Endothelial cell of umbilical vein (primary cell): ENCODE data around the gene EARS2. TPM values are rescaled to one million over a fixed set of nuclear protein-coding genes. Genes with fewer than 3 reads are reported as not detected.

ENCODE experiments used
- BruUV-seq: library from RNA; stranded (reverse); fragments of 400-500 nt; replicated peaks from 2 replicates; lab custom pipeline; 2021; lab: Mats Ljungman, UMichigan
- CTCF ChIA-PET: fragments of 300-600, 350-600 bp; sonication (Branson Sonifier 250); formaldehyde crosslinking; loops from one replicate; lab custom pipeline; 2021; ENCODE audit warnings: antibody characterized with exemption, inconsistent platforms; lab: Charles Lee
- POLR2A ChIA-PET: fragments of 300-600, 350-600 bp; sonication (Branson Sonifier 250); formaldehyde crosslinking; loops from one replicate; lab custom pipeline; 2021; ENCODE audit warnings: antibody characterized with exemption, inconsistent platforms; lab: Charles Lee
- DNase-seq: peaks from one replicate; pipeline ENCODE4 v3.0.0-alpha.2; 2011; ENCODE audit warnings: low read depth, low spot score
- FAIRE-seq: peaks from 2 replicates; lab custom pipeline; 2011; peaks lifted over from hg19 to GRCh38; lab: Jason Lieb, UNC
- H2AFZ ChIP-seq: 2 replicates; pipeline ENCODE4 v1.6.0; 2012; ENCODE audit warnings: low read depth, low read length, control low read depth, inconsistent platforms
- H3K27ac ChIP-seq: 2 replicates; pipeline ENCODE4 v1.5.1; 2011; ENCODE audit warnings: low read depth, mild to moderate bottlenecking, control low read depth, low read length, moderate library complexity; ENCODE audit not compliant: insufficient read depth
- H3K27me3 ChIP-seq, 2 experiments: 2 replicates each; pipeline versions ENCODE4 v1.6.0 to v1.6.1; 2011; ENCODE audit warnings: low read length in 2 of 2, mixed read lengths in 1 of 2; ENCODE audit not compliant: control insufficient read depth in 2 of 2, insufficient read depth in 2 of 2
- H3K36me3 ChIP-seq, 2 experiments: 2 replicates in 1 of 2; 3 replicates in 1 of 2; pipeline ENCODE4 v1.5.1; 2011; ENCODE audit warnings: low read length in 2 of 2, mild to moderate bottlenecking in 1 of 2, moderate library complexity in 1 of 2; ENCODE audit not compliant: control insufficient read depth in 2 of 2, insufficient read depth in 2 of 2; ENCODE audit errors: extremely low read depth in 1 of 2
- H3K4me1 ChIP-seq: 3 replicates; pipeline ENCODE4 v1.5.1; 2011; ENCODE audit warnings: mild to moderate bottlenecking, low read length; ENCODE audit not compliant: control insufficient read depth, insufficient read depth; ENCODE audit errors: extremely low read depth
- H3K4me2 ChIP-seq: 2 replicates; pipeline ENCODE4 v1.6.1; 2011; ENCODE audit warnings: low read length, control low read depth, mixed read lengths; ENCODE audit not compliant: insufficient read depth
- H3K4me3 ChIP-seq, 3 experiments: fragments of 200-600 bp in 1 of 3; sonication (generic), shearing (Covaris generic) in 1 of 3; replicated peaks in 1 of 3; 2 replicates each; pipeline ENCODE4 v1.5.1; 2011 to 2016; ENCODE audit warnings: control low read depth in 3 of 3, low read length in 3 of 3, mild to moderate bottlenecking in 2 of 3, inconsistent platforms in 1 of 3, low read depth in 1 of 3, moderate library complexity in 1 of 3; ENCODE audit not compliant: insufficient read depth in 1 of 3
- H3K79me2 ChIP-seq: 2 replicates; pipeline ENCODE4 v1.6.0; 2012; ENCODE audit warnings: low read length, inconsistent platforms; ENCODE audit not compliant: control insufficient read depth, insufficient read depth
- H3K9ac ChIP-seq: replicated peaks from 2 replicates; pipeline ENCODE3; 2011; ENCODE audit warnings: low read length, control low read depth; ENCODE audit not compliant: insufficient read depth; ENCODE audit errors: extremely low read depth
- H3K9me1 ChIP-seq: replicated peaks from 3 replicates; pipeline ENCODE4 v1.6.0; 2011; ENCODE audit warnings: mild to moderate bottlenecking, low read length; ENCODE audit not compliant: control insufficient read depth, insufficient read depth; ENCODE audit errors: extremely low read depth
- H3K9me3 ChIP-seq: replicated peaks from 2 replicates; pipeline ENCODE4 v1.5.1; 2012; ENCODE audit warnings: low read length, inconsistent platforms; ENCODE audit not compliant: control insufficient read depth, insufficient read depth
- H4K20me1 ChIP-seq: replicated peaks from 2 replicates; pipeline ENCODE3; 2011; ENCODE audit warnings: mild to moderate bottlenecking, low read length; ENCODE audit not compliant: control insufficient read depth, insufficient read depth; ENCODE audit errors: extremely low read depth
- EZH2 ChIP-seq: IDR thresholded peaks from 2 replicates; pipeline ENCODE4 v1.6.1; 2012; ENCODE audit warnings: borderline replicate concordance, low read depth, mild to moderate bottlenecking, moderate library complexity, low read length, inconsistent platforms; ENCODE audit not compliant: severe bottlenecking
- FOS ChIP-seq: IDR thresholded peaks from 2 replicates; pipeline ENCODE4 v1.6.1; 2011; ENCODE audit warnings: mild to moderate bottlenecking, low read length, moderate library complexity, borderline replicate concordance; ENCODE audit not compliant: insufficient read depth
- GATA2 ChIP-seq: IDR thresholded peaks from 2 replicates; pipeline ENCODE4 v1.7.0; 2011; ENCODE audit warnings: low read depth, mild to moderate bottlenecking, moderate library complexity, mixed read lengths, low read length; ENCODE audit not compliant: insufficient read length, insufficient read depth
- JUN ChIP-seq: IDR thresholded peaks from 2 replicates; pipeline ENCODE4 v1.6.1; 2011; ENCODE audit warnings: borderline replicate concordance, low read depth; ENCODE audit not compliant: insufficient read length, insufficient read depth
- MAX ChIP-seq: IDR thresholded peaks from 2 replicates; pipeline ENCODE4 v1.6.1; 2011; ENCODE audit not compliant: insufficient read depth, insufficient read length
- MYC ChIP-seq: IDR thresholded peaks from one replicate; pipeline ENCODE4 v1.6.1; 2011; ENCODE audit warnings: mild to moderate bottlenecking, low read depth, low read length
- POLR2A ChIP-seq: IDR thresholded peaks from 2 replicates; pipeline ENCODE4 v1.6.1; 2012; ENCODE audit warnings: low read depth, mild to moderate bottlenecking, control low read depth, low read length
- POLR2AphosphoS5 ChIP-seq: IDR thresholded peaks from 2 replicates; pipeline ENCODE4 v1.6.1; 2012; ENCODE audit warnings: low read depth, mild to moderate bottlenecking, control low read depth, low read length, moderate library complexity; ENCODE audit not compliant: insufficient read depth
- dilution Hi-C: fragments of 300-500 bp; cut with MboI; formaldehyde crosslinking; loops from one replicate; pipeline ENCODE4 v1.15.0; 2019; ENCODE audit warnings: low sequenced_read_pairs; ENCODE audit not compliant: extremely low pct_ligation_motif_present
- intact Hi-C: fragments of 100-400 bp; cut with micrococcal nuclease; formaldehyde crosslinking; loops from one replicate; pipeline ENCODE4 v1.10.0; 2022
- polyA plus RNA-seq, 4 experiments: library from polyadenylated mRNA; depleted of rRNA in 3 of 4; stranded (reverse) in 3 of 4; unstranded in 1 of 4; fragments of >200 nt; gene quantifications; 2 replicates each; pipeline versions ENCODE4 v1.2.1 to v1.2.3, GENCODE V29; 2011 to 2012; ENCODE audit warnings: missing spikeins in 1 of 4
- total RNA-seq: library from RNA; stranded (reverse); gene quantifications from 2 replicates; pipeline ENCODE4 v1.2.3, GENCODE V29; 2021
- TF ChIP-seq, protein P1 (sequence below), 2 donors: IDR thresholded peaks; 1 replicate in 1 of 2; 2 replicates in 1 of 2; pipeline ENCODE4 v1.5.1; 2011; ENCODE audit warnings: low read length in 2 of 2, mild to moderate bottlenecking in 2 of 2, moderate library complexity in 2 of 2, control low read depth in 1 of 2, inconsistent platforms in 1 of 2, low read depth in 1 of 2; ENCODE audit not compliant: insufficient read depth in 1 of 2; ENCODE audit errors: extremely low read depth in 1 of 2

EARS2 gene
- total and polyA plus RNA-seq, 2 donors (not counting 3 experiments of a cell fraction or from before 2014, with no cell fraction given): 14.7 to 21.6 TPM

DNA sequence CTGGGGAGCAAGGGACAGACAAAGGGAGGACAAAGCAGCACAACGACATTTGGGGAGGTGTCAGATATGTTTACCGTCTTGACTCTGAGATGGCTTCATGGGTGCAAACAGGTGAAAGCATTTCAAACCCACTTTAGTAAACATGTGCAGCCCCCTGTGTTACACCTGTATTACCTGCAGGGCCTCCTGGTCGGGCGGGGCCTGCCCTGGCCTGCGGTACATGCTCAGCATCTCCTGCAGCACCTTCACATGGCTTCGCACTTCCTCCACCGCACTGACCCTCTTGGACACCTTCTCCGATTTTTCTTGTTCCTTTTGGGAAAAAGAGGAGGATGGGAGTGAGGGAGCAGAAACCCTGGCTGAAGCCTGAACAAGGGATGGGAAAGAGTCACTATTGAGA is 71.3 kb downstream of the EARS2 start:
- Histone ChIP-seq H3K27me3 (no peaks in the 10 kb centered on the region), H2AFZ (no peak overlapping the region), H3K9me3 (no peaks in the 10 kb centered on the region), H3K9ac (no peak overlapping the region), H3K4me3 (no peak overlapping the region), H3K36me3 (peaks cover 9 to 42% of the 10 kb centered on the region in 2 experiments), H3K27ac (no peak overlapping the region), H3K79me2 (no peaks in the 10 kb centered on the region), H3K4me2 (no peak overlapping the region), H3K9me1 (no peaks in the 10 kb centered on the region), H4K20me1 (no peaks in the 10 kb centered on the region), H3K4me1 (no peaks in the 10 kb centered on the region)
- FAIRE-seq (no peak), DNase-seq (no peak)
- ChIA-PET POLR2A (no interaction called here), CTCF (no interaction called here)
- BruUV-seq: no TSS peak
- intact Hi-C loops (no loop called here), dilution Hi-C loops (no loop called here)
- TF ChIP-seq GATA2: no peak

GRCh38 chr16:23485257-23485614 is 71.9 kb downstream of the EARS2 start:
- Histone ChIP-seq H3K9me1 (no peaks in the 10 kb centered on the region), H2AFZ (no peak overlapping the region), H3K4me1 (no peaks in the 10 kb centered on the region), H3K36me3 (peaks cover 13 to 46% of the 10 kb centered on the region in 2 experiments), H3K9me3 (no peaks in the 10 kb centered on the region), H3K4me3 (no peak overlapping the region), H3K79me2 (no peaks in the 10 kb centered on the region), H3K27me3 (no peaks in the 10 kb centered on the region), H3K27ac (no peak overlapping the region), H3K4me2 (no peak overlapping the region), H4K20me1 (no peaks in the 10 kb centered on the region), H3K9ac (no peak overlapping the region)
- CTCF ChIA-PET: no interaction called here
- dilution Hi-C loops (no loop called here), intact Hi-C loops (no loop called here)
- no peak for DNase-seq
- no TSS peak for BruUV-seq
- POLR2A ChIA-PET: no interaction called here
- FAIRE-seq: no peak
- TF ChIP-seq JUN (no peak), GATA2 (no peak), POLR2A (no peak), EZH2 (no peak), POLR2AphosphoS5 (no peak), MAX (no peak), MYC (no peak), FOS (no peak)
- TF ChIP-seq, protein P1, sequence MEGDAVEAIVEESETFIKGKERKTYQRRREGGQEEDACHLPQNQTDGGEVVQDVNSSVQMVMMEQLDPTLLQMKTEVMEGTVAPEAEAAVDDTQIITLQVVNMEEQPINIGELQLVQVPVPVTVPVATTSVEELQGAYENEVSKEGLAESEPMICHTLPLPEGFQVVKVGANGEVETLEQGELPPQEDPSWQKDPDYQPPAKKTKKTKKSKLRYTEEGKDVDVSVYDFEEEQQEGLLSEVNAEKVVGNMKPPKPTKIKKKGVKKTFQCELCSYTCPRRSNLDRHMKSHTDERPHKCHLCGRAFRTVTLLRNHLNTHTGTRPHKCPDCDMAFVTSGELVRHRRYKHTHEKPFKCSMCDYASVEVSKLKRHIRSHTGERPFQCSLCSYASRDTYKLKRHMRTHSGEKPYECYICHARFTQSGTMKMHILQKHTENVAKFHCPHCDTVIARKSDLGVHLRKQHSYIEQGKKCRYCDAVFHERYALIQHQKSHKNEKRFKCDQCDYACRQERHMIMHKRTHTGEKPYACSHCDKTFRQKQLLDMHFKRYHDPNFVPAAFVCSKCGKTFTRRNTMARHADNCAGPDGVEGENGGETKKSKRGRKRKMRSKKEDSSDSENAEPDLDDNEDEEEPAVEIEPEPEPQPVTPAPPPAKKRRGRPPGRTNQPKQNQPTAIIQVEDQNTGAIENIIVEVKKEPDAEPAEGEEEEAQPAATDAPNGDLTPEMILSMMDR (IDR thresholded peaks at IDR 0.05; ENCODE audit: extremely low read depth in 1 of 2, insufficient read depth in 1 of 2, low read depth in 1 of 2, low read length in 2 of 2): no peak
